ENCODE results near the gene DHRS7. TPM values are rescaled to one million over a fixed set of nuclear protein-coding genes. Genes with fewer than 3 reads are reported as not detected.

DHRS7 gene
- total and polyA plus RNA-seq, 12 donors = 41.3 to 248 (median 158) TPM

DNA sequence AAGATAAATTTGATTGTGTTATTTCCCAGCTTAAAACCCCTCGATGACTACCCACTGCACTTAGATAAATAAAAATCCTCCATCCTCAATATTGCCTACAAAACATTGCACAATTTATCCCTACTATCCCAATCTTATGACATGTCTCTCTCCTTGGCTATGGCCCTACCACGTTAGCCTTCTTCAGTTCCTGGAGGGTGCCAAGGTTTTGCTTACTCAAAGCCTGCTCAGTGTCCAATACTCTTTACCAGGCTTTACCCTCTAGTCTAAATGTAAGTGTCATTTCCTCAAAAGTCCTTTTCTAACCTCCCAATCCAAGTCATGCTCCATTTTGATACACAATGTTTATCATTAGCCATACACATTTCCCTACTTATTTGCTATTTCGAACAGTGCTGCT is 48.8 kb upstream of the DHRS7 start:
- no peak overlapping the region for H3K4me3 ChIP-seq
- no peaks in the 10 kb centered on the region for H3K27me3 ChIP-seq
- 82 to 88% (median 85%) methylated on average over 3 of the region's 3 CpGs for WGBS, 4 donors
- no peaks in the 10 kb centered on the region for H3K9me3 ChIP-seq (replicated peaks in 1 of 3)
- DNase-seq = no peak
- no peak overlapping the region for H3K27ac ChIP-seq
- intact Hi-C loops (cut with DNase I) = no loop called here
- no peaks in the 10 kb centered on the region for H3K4me1 ChIP-seq (replicated peaks in 1 of 2)
- H3K36me3 ChIP-seq (replicated peaks in 1 of 2) = no peaks in the 10 kb centered on the region
- TF ChIP-seq, protein P1, sequence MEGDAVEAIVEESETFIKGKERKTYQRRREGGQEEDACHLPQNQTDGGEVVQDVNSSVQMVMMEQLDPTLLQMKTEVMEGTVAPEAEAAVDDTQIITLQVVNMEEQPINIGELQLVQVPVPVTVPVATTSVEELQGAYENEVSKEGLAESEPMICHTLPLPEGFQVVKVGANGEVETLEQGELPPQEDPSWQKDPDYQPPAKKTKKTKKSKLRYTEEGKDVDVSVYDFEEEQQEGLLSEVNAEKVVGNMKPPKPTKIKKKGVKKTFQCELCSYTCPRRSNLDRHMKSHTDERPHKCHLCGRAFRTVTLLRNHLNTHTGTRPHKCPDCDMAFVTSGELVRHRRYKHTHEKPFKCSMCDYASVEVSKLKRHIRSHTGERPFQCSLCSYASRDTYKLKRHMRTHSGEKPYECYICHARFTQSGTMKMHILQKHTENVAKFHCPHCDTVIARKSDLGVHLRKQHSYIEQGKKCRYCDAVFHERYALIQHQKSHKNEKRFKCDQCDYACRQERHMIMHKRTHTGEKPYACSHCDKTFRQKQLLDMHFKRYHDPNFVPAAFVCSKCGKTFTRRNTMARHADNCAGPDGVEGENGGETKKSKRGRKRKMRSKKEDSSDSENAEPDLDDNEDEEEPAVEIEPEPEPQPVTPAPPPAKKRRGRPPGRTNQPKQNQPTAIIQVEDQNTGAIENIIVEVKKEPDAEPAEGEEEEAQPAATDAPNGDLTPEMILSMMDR (IDR thresholded peaks at IDR 0.05) = no peak
- TF ChIP-seq POLR2A (IDR thresholded peaks at IDR 0.05) = no peak

DNA sequence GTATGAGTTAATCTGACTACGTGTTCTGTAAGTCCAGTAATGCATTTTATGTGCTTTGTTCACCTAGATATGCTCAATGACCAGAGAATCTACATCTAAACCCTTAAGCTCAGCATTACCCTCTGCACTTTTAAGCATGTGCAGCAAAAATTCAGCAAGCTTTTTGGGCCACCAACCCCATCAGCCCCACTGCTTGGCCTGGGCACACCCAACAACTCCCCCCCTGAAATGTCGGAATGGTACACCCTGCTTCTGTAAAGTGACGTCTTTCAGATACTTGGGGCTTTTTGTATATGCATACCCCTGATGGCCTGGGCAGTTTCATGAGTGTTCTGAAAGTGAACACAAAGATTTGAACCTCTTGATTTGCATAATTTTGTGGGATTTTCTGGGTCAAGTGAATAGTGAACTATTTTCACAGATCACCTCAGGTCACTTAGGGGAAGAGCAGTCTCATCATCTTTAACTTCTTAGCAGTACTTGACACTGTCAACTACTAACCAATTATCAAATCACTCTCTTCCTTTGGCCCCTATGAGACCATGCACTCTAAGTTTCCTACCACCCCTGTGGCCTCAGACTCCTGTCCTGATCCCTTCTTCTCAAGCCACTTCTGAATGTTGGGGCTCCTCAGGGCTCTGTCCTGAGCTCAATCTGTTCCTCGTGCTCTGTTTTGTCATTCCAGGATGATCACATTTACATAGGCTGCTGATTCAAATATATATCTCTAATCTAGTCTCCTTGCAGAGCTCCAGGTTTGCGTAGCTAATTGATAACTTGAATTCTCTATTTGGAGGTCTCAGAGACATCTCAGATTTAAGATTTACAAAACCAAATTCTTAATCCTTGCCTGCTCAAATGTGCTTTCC is 47.5 kb upstream of the DHRS7 start:
- H3K9me3 ChIP-seq (replicated peaks in 1 of 3) = no peaks in the 10 kb centered on the region
- intact Hi-C loops (cut with DNase I) = no loop called here
- 84 to 95% (median 87%) methylated on average over 5 of the region's 5 CpGs for WGBS, 4 donors

DNA sequence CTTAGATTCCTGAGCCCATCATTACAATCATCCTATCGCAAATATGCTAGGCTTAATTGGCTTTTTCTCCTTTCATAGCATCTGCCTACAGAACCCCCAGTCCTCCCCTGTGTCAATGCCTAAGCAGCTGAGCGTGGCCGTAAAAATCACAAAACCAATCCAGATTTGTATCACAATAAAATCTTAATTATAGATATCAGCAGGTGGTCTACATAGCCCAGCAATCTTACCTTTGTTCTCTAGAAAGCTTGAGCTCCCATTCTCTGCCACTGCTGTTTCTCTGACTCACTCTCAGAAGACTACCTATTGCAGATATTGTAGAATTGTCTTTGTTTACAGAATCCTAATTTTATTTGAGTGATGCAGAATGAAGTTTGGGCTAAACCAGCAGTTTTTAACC is 46.0 kb upstream of the DHRS7 start:
- H3K4me1 ChIP-seq (replicated peaks in 1 of 2) = no peaks in the 10 kb centered on the region
- H3K4me3 ChIP-seq = no peak overlapping the region
- WGBS, 4 donors = 87 to 92% (median 90%) methylated on average over 3 of the region's 3 CpGs
- H3K9me3 ChIP-seq (replicated peaks in 1 of 3) = no peaks in the 10 kb centered on the region
- DNase-seq = no peak
- intact Hi-C loops (cut with DNase I) = no loop called here
- no peaks in the 10 kb centered on the region for H3K36me3 ChIP-seq (replicated peaks in 1 of 2)
- TF ChIP-seq, protein P1 (IDR thresholded peaks at IDR 0.05) = no peak
- no peak for TF ChIP-seq POLR2A (IDR thresholded peaks at IDR 0.05)
- no peak overlapping the region for H3K27ac ChIP-seq
- H3K27me3 ChIP-seq = no peaks in the 10 kb centered on the region

More for the DNA sequence above, 47.5 kb upstream of the DHRS7 start:
- Histone ChIP-seq H3K4me3 (no peak overlapping the region), H3K36me3 (replicated peaks in 1 of 2) (no peaks in the 10 kb centered on the region), H3K4me1 (replicated peaks in 1 of 2) (no peaks in the 10 kb centered on the region), H3K27ac (no peak overlapping the region), H3K27me3 (no peaks in the 10 kb centered on the region)
- no peak for DNase-seq
- no peak for TF ChIP-seq POLR2A (IDR thresholded peaks at IDR 0.05)

DNA sequence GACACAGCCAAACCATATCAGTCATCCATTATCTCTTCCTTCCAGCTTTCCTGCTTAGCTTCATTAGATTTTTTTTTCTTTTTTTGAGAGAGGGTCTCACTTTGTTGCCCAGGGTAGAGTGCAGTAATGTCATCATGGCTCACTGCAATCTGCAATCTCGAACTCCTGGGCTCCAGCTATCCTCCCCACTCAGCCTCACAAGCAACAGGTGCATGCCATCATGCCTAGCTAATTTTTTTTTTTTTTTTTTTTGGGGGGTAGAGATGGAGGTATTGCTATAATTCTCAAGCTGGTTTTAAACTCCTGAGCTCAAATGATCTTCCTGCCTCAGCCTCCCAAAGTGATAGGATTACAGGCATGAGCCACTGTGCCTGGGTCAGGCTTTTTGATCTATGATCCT is 45.5 kb upstream of the DHRS7 start:
- Histone ChIP-seq H3K27ac (no peak overlapping the region), H3K4me1 (replicated peaks in 1 of 2) (no peaks in the 10 kb centered on the region), H3K27me3 (no peaks in the 10 kb centered on the region), H3K9me3 (replicated peaks in 1 of 3) (no peaks in the 10 kb centered on the region), H3K4me3 (no peak overlapping the region), H3K36me3 (replicated peaks in 1 of 2) (no peaks in the 10 kb centered on the region)
- WGBS, 4 donors = 52 to 63% (median 60%) methylated on average over 1 of the region's 1 CpG
- DNase-seq = no peak
- TF ChIP-seq, protein P1 (IDR thresholded peaks at IDR 0.05) = no peak
- intact Hi-C loops (cut with DNase I) = no loop called here
